Stimulated activated CD8-positive, alpha-beta memory T cell treated with anti-CD3 and anti-CD28 coated beads, Interleukin-12 subunit alpha, Interleukin-12 subunit beta, amount 100 ng/mL, for 4 hours (primary cell): Measurements from ENCODE around the gene TENT4A.

Source experiments
- DNase-seq: peaks from one replicate; pipeline ENCODE4 v3.0.0-alpha.2; 2020; ENCODE audit warnings: low read depth

The TENT4A gene

DNA sequence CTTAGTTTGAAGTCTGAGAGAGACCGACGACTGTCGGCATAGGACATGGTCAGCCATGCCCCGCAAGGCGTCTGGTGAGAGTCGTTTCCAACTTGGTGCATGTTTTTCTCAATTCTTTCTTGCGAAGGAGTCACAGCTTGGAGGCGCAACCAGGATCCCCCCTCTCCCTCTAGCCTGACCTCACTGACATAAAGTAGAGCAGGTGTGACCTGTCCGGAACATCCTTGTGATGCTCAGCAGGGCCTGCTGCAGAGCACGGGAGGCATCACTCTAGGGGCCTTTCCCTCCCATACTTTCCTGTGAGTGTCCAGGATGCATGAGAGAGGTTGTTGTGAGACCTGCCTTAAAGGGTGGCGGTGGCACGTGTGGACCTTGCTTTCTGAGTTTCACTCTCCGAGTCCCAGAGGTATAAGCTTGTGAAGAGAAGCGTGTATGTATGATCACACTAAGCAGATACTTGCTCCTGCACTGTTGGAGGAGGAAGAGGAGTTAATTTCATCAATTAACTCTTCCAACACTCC, 5.0 kb downstream of the TENT4A start:
- no peak for DNase-seq

DNA sequence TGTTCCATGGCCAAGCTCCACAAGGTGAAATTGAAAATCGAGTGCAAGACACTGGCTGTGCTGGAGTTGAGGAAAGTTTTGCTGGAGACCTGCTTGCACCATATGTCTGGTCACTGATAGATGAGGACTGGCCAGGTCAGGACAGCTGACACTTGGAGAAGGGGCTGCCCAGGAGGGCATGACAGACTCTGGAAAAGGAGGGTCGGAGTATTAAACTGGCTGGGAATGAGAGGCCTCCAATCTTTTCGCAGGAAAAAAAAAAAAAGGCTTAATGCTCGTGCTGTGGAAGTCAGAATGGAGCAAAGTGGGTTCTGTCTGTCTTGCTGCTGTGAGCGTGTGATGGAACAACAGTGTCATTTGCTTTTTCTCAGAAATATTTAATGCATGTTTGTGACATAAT, 5.5 kb downstream of the TENT4A start:
- DNase-seq, result no peak

DNA sequence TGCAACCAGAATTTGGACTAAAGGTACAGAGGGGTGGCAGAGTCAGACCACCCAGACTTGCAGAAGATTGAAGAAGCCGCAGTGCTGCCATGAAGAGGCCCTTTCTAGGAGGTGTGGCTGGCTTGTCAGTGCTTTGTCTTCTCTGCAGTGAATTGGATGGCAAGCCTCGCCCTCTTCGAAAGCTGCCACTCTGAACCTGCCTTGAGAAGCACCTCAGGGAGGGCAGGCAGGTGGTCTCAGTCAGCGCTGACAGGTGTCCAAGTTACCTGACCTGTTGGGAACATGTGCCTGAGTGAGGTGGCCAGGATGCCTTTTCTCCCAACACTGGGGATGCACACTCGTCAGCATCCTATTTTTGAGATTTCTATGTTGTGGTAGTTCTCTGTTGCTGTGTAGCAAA, 6.2 kb downstream of the TENT4A start:
- DNase-seq, result no peak

DNA sequence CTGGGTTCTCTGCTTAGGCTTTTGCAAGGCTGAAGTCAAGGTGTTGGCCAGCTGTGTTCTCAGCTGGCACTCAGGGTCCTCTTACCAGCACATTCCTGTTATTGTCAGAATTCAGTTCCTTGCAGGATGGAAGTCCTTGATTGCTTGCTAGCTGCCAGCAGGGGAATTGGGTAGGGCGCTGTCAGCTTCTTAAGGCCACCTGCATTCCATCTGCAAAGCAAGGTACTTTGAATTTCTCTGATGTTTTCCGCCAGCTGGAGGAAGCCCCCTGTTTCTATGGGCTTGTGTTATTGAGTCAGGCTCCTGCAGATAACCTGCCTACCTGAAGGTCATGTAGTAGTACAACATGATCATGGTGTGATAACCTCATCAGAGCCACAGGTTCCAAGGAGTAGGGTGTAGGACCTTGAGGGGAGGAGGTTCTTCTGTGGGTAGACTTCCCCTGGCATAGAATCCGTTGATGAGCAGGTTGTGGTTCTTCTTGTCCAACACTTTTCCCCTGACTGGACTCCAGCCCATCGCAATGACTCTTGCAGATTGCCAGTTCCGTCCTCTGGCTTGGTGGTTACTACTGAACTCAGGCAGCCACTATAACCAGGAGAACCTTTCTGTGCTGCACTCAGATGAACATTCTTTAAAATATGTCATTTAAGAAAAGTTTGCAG, 6.8 kb downstream of the TENT4A start:
- no peak for DNase-seq

DNA sequence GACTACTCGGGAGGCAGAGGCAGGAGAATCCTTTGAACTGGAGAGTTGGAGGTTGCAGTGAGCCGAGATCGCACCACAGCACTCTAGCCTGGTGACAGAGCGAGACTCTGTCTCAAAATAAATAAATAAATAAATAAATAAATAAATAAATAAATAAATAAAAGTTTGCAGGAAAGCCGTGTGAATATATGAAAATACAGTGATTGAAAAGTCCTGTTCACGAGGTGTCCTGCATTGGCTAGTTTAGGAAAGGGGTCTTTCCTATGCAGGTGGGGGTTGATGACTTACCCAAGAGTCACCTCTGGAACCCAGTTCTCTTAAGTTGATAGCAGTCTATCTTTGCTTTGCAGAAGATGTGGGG, 7.3 kb downstream of the TENT4A start:
- no peak for DNase-seq

DNA sequence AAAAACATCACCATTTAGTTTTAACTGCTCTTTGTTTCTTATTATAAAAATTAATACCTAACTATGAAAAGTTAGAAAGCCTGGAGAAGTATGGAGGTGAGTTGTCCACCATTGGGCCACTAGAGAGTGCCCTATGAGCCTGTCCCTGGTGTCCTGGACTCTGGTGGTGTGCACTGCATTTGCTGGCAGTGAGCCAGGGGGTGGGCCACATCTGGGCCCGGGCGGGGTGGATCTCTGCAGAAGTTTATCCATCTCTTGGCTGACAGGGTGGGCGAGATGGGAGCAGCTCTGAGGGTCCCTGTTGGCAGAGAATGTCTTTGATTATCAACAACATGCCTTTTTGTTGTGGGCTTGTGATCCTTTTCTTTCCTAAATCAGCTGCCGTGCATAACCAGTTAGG, 8.2 kb downstream of the TENT4A start:
- DNase-seq, result no peak

DNA sequence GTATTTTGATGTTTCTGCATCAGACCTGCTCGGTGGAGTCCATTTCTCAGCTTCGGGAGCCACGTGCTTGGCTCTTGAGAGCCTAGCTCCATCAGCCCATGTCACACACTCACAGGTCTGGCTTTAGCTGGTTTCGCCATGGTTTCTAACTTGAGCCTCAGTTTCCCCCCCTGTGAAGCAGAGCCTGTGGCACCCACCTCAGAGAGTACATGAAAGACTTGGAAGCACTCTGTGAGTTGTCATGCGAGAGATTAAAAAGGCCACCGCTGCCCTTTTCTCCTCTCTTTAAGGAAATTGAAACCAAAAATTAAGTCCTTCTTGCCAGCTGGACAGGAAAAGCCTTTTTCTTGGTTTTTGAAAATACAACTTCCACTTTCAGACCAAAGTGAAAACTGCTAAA, 8.8 kb downstream of the TENT4A start:
- no peak for DNase-seq

DNA sequence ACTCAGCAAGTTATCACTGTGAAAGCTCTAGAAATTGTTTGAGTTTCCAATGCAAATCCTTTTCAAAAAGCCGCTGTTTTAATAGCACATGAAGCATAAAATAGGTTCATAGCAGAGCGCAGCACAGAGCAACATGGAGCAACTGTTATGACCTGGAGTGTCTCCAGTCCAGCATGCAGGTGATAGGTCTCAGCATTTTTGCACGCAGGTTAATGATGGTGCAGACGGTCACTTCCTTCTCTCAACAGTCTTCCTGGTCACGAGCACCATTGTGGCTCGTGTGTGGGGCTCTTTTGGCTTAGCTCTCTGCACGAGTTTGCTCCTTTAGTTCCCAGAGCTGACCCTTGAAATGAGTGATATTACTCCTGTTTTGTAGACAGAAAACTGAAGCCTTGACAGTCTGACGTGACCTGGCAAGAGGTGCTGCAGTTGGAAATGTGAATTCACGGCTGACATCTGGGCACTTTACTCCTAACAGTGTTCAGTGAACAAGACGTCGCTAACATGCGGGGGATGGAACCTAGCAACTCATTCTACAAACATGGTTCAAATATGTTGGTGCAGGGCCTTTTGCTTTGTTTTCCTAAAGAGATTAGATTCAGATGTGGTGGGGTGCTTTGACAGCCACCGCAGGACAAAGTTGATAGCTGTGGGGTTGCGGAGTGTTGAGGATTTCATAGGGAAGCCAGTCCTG, 10.0 kb downstream of the TENT4A start:
- DNase-seq, result no peak

DNA sequence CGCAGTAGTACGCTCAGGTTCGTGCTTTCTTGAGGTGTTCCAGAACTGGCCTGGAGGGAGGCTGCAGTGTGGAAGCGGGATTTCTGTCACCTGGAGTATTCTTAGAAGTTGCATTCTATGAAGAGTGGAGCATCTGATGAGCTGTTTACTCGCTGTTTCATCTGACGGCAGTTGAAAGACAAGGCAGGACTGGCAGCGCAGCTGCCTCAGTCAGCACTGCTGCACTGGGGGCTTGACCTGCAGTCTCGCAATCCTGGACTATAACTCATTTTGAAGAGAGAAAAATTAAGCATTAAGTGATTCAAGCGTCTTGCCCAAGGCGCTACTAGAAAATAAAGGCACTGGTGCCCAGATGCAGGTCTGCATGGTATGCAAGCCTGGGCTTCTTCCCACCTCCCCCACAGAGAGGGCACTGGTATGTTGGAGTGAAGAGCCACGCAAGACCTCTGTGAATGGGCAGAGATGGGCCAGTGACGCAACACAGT, 10.6 kb downstream of the TENT4A start:
- no peak for DNase-seq

DNA sequence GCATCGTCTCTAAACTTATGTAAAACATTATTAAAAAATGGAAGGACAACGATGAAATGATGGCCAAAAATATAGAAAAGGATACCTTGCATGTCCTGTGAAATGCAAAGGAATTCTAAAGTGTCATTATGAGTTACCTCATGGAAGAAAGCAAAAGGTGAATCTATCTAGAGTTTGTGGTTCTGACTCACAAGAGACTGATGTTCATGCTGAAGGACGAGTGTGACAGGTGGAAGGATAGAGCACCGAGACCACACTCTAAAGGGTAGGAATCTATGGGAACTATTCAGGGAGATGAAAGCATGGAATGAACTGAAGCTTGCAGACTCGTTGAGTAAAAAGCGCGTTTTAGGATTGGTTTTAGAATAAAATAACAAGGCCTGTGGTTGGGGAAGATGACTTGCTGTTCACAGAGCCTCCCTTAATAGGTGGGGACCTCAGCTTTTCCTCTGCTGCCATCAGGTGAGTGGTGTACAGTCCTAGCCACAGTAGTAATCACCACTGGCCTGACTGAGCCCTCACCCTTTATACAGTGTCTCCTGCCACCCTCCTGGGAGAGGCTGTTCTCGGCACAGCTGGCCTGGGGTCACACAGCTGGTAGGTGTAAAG, 11.2 kb downstream of the TENT4A start:
- DNase-seq, result no peak

DNA sequence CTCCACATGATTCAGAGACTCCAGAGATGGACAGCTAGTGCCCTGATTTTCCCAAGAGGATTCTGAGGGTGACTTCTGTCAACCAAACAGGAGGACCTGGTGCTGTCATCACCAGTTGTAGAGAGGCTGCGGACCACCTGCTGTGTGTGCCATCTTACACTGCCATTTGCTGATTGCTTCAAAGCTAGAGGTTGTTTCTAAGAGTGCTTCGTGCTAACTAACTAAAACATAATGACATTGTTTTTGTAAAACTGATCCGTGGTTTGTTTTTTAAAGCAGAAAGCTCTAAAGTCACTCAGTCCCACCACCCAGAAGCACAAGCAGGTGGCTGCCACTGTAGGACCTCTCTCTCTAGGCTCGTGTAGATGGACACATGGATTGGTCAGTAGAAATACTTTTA, 12.2 kb downstream of the TENT4A start:
- DNase-seq, result no peak

DNA sequence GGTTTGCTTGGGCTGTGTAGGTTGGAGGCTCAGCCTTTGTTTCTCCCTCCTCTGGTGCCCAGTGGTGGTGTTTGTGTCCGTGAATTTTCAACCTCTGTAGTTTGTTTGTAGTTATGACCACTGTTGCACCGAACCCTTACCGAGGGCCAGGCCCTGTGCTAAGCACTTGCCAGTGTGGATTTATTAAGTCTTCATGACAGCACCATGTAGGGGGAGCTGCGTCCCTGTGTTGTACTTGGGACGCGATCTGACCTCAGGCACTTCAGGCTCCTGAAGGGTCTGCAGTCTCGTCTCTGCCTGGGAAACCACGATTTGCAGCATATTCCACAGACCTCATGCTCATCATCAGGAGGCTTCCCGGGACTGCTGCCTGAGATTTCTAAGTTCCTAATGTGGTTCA, 12.8 kb downstream of the TENT4A start:
- DNase-seq, result no peak

DNA sequence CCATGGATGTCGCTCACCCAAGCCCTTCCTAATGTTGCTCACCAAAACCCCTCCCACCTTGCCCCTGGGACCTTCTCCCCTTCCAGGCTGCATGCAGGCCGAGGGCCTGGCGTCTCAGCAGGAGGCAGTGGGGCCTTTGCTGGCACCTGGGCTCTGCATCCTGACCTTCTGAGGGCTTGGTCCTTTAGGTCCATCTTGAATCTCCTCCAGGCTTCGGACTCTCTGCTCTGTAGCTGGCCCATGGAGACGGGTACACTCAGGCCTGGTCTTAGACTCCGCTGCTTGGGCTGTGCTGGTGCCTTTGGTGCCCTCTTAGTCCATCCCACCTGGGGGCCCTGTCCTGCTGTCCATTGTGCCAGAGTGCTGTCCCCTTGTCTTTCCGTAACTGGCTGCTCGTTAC, 14.0 kb downstream of the TENT4A start:
- DNase-seq, result no peak

DNA sequence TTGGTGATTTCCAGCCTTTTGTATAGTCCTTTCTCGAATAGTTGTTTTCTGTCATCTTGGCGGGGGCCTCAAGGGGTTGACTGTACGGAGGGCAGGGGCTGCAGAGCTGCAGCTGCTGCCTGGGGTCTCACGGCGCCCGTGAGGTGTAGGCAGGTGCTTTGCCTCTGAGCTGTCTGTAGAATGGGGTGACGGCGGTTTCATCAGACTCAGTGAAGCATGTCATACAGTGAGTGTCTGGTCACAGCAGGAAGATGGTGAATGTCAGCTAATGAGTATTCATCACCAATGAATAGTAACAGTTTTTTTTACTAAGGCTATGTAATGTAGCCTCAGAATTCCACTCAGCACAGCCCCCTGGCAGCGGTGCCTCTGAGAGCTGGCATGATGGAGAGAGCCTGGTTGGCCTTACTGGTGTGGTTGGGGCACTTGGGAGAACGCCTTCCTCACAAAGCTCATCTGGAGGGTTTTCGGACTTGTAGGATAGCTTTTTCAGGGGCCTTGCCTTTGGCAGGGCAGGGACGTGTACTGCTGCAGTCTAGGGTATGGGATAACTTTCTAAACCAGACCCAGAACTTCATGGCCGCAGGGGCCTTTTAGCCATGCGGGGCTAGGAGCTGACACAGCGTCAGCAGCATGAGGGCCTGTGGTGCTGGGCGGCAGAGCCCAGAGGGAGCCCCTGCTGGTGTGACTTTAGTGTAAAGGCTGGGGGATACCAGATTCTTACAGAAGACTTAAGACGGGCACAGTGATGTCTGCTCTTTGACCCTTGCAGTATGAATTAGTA, 15.0 kb downstream of the TENT4A start:
- no peak for DNase-seq

DNA sequence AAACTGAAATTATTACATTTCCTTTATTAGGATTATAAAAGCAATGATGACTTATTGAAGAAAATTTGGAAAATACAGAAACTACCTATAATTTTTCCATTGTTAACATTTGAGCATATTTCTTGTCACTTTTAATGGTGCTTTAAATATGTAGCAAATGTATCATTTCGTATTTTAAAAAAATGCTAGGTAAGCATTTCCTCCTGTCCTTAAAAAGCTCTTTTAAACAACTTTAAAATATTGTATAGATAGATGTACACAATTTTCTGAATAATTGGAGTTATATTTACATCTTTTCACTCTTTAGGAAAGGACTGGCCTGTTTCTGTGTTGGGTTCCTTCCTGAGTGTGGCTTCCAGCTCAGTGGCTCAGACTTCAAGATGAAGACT, 15.6 kb downstream of the TENT4A start:
- no peak for DNase-seq

DNA sequence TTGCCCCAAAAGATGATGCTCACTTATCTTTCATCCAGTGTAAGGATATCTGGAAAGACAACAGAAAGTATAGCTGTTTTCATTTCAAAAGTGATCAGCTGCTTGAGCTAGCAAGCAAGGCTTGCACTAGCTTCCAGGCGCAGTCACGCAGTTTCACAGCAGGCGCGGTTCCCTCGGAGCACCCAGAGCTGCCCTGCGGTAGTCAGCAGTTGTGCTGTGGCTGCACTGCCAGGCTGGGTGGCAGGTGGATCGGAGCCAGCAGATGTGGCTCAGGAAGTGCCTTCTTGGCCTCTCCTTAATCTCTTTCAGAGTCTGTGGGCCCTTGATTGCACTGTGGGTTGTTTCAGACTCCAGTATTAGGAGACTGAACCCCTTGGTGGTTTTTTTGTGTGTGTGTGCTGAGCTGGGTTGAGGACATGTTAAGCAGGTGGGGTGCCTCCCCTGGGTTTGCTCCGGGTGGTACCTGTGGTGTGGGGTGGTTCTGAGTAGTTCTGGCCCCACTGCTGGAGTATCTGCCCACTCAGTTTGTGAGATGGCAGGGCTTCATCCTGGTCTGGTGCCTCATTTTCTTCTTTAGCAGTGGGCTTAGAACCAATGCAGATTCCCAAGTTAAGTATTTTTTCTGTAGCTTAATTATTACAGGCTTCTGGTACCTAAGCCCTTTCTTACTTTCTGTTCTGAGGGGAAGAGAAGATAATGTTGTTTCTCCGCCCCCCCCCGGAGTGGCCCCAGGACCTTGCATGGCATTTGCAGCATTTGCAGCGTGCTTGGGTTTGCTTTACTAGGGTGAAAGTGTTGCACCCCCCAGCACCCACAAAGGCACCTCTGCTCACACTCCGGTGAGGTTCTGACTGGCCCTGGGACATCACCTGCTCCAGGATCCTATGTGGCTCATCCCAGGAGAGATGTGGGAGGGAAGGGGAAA, 16.4 kb downstream of the TENT4A start:
- no peak for DNase-seq

DNA sequence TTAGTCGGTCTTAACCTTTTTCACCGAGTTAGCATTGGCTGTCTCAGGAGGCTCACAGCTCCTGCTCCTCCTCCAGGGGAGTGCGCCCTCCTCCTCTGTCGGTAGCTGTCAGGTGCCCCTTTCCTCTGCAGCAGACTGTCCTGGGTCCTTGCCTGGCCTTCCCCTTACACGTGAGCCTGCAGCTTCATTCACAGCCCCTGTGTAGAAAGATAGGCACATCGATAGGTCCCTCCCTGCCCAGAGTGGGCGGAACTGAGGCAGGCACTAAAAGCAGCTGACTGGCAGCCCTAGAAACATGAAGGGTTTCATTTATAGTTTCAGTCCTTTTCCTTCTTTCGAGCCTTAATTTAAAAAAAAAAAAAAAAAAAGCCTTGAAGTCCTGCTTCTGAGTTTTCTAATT, 17.2 kb downstream of the TENT4A start:
- DNase-seq, result no peak

DNA sequence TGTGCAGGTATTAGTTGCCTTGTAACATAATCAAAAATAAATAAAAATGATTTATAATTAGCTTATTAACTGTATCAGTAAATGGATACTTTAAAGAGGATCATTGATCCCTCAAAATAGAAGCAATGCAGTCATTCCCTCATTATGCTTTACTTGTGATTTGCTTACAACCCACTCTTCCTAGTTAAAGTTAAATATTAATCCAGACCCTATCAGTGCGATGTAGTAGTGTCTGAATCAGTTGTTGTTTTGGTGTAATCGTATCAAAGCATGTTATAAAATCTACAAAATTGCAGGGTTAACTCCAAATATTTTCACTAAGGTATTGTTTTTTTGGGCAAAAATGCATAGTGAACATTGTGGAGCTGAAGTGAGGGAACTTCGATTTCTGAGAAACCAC, 17.6 kb downstream of the TENT4A start:
- no peak for DNase-seq

DNA sequence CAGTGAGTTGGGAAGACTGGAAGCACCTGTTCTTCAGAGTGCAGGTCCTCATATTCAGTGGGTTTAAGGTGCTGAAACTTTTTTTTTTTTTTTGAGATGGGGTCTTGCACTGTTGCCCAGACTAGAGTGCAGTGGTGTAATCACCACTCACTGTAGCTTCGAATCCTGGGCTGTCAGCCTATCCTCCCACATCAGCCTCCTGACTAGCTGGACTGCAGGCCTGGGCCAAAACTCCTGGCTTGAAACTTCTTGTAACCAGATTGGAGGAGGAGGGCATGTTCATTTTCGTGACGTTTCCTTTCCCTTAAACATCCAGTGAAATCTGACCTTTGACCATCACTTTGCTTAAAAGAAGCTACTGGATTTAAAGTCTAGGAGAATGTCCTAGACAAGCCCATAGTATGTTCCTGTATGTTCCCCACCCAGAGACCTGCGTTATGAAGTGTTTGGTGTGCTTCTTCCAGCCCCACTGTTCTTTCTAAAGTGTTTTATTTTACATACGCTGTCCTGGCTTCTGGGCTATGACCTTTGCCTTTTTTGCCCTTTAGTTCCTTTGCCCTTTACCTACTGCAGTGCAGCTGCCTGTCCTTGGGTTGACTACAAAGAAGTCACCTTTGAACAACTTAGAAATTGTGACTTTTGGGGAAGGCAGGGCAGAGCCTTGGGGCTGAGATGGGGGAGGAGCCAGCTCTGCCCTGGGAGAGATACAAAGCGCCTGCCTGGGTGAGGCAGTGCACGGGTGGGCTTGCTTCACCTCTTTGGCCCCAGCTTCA, 18.4 kb downstream of the TENT4A start:
- no peak for DNase-seq

DNA sequence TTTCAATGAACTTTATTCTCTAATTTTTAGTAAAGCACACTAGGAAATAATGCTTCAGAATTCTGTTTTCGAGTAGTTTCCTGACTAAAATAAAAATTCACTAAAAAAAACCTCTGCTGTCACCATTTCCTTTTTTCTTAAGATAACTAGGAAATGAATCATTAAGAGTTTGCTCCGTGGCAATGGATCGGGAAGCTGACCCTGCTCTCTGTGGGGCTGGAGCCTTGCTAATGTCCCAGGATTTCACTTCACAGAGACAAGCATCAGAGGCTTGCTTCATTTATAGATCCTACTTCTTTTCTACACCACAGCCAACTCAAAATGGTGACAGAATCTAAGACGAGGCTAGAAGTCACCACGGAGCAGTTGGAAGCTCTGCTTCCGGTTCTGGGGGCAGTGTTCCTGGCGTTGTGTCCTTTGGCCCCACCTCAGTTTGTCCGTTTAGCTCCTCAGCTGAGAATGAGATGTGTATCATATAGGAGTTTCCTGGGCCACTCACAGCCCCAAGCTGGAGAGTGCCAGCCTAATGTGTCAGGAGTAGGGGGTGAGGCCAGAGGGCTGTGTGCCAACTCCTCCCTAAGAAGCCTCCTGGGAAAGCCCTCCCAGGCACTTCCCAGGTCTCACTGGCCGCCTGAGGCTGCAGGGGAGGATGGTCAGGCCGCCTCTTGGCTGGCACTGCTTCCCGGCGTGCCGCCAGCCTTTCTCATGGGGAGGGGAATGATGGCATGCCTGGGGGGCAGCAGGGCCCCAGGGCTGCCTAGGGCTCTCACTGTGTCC, 19.6 kb downstream of the TENT4A start:
- no peak for DNase-seq
